Sigmoid colon (tissue), 4 donors: ENCODE results near the gene PPM1F.

ENCODE experiments used
- EP300 ChIP-seq, 4 donors: sonication (generic); formaldehyde crosslinking; IDR thresholded peaks; one replicate each; pipeline ENCODE4 v1.6.1; 2017; ENCODE audit warnings: antibody characterized with exemption in 4 of 4
- POLR2A ChIP-seq, 2 donors: fragments of 450-650 bp; IDR thresholded peaks; one replicate each; pipeline ENCODE4 v1.6.1; 2016; ENCODE audit warnings: antibody characterized with exemption in 2 of 2, mild to moderate bottlenecking in 2 of 2, moderate library complexity in 2 of 2
- TF ChIP-seq, protein P1 (sequence below), 4 experiments: fragments of 450-650 bp in 3 of 4; fragments of 200-600 bp in 1 of 4; IDR thresholded peaks; one replicate each; pipeline ENCODE4 v1.5.1; 2016 to 2019; ENCODE audit warnings: antibody characterized with exemption in 4 of 4, mild to moderate bottlenecking in 3 of 4, moderate library complexity in 2 of 4

- no peak for TF ChIP-seq EP300 (IDR thresholded peaks at IDR 0.05)
- TF ChIP-seq, protein P1, sequence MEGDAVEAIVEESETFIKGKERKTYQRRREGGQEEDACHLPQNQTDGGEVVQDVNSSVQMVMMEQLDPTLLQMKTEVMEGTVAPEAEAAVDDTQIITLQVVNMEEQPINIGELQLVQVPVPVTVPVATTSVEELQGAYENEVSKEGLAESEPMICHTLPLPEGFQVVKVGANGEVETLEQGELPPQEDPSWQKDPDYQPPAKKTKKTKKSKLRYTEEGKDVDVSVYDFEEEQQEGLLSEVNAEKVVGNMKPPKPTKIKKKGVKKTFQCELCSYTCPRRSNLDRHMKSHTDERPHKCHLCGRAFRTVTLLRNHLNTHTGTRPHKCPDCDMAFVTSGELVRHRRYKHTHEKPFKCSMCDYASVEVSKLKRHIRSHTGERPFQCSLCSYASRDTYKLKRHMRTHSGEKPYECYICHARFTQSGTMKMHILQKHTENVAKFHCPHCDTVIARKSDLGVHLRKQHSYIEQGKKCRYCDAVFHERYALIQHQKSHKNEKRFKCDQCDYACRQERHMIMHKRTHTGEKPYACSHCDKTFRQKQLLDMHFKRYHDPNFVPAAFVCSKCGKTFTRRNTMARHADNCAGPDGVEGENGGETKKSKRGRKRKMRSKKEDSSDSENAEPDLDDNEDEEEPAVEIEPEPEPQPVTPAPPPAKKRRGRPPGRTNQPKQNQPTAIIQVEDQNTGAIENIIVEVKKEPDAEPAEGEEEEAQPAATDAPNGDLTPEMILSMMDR (IDR thresholded peaks at IDR 0.05) = no peak
- TF ChIP-seq POLR2A (IDR thresholded peaks at IDR 0.05) = no peak
Observed at GRCh38 chr22:21931056-21931455, 21.6 kb downstream of the PPM1F start.
